GM13977 (cell line): ENCODE measurements around the gene CFAP61.

Source experiments
- DNase-seq: peaks from one replicate; pipeline ENCODE4 v3.0.0; 2012; ENCODE audit warnings: low spot score
- CTCF ChIP-seq: IDR thresholded peaks from 2 replicates; pipeline ENCODE4 v1.5.1; 2012; ENCODE audit warnings: mild to moderate bottlenecking, control low read depth; ENCODE audit not compliant: insufficient read depth; ENCODE audit errors: extremely low read depth, missing control alignments
- in situ Hi-C: fragments of 300-500 bp; cut with MboI; formaldehyde crosslinking; loops from one replicate; pipeline ENCODE4 v1.12.0; 2022; ENCODE audit warnings: low sequenced_read_pairs, low pct_unique_long_range_greater_than_20kb, mixed read lengths, inconsistent platforms; ENCODE audit not compliant: unreplicated experiment

CFAP61 gene

GRCh38 chr20:20195021-20195705 lies 142.8 kb downstream of the CFAP61 start:
- no peak for DNase-seq
- in situ Hi-C loops: no loop called here
- no peak for TF ChIP-seq CTCF

GRCh38 chr20:20196610-20197009 lies 144.3 kb downstream of the CFAP61 start:
- DNase-seq: no peak
- in situ Hi-C loops: no loop called here
- TF ChIP-seq CTCF: no peak

GRCh38 chr20:20198011-20198410 lies 145.7 kb downstream of the CFAP61 start:
- no peak for DNase-seq
- in situ Hi-C loops: no loop called here
- TF ChIP-seq CTCF: no peak

- TF ChIP-seq CTCF: no peak
- no peak for DNase-seq
- in situ Hi-C loops: no loop called here
Measured at GRCh38 chr20:20199361-20200160, 147.2 kb downstream of the CFAP61 start.

- no peak for TF ChIP-seq CTCF
- in situ Hi-C loops: no loop called here
- DNase-seq: no peak
Measured at GRCh38 chr20:20201124-20201523, 148.8 kb downstream of the CFAP61 start.

- TF ChIP-seq CTCF: no peak
- in situ Hi-C loops: no loop called here
Measured at GRCh38 chr20:20201639-20202038, 149.3 kb downstream of the CFAP61 start.

More at GRCh38 chr20:20201639-20202038, 149.3 kb downstream of the CFAP61 start:
- DNase-seq: no peak
